HS-27A (cell line): ENCODE results near the gene EVL.
"Not testable (repeated sequence)": the region's sequence is repeated elsewhere in the genome, so short reads cannot be mapped to it uniquely, and the experiment has no call there.

ENCODE experiments used
- DNase-seq: peaks from one replicate; pipeline ENCODE4 v3.0.0-alpha.2; 2012; ENCODE audit warnings: low read depth, missing footprints

Gene EVL

DNA sequence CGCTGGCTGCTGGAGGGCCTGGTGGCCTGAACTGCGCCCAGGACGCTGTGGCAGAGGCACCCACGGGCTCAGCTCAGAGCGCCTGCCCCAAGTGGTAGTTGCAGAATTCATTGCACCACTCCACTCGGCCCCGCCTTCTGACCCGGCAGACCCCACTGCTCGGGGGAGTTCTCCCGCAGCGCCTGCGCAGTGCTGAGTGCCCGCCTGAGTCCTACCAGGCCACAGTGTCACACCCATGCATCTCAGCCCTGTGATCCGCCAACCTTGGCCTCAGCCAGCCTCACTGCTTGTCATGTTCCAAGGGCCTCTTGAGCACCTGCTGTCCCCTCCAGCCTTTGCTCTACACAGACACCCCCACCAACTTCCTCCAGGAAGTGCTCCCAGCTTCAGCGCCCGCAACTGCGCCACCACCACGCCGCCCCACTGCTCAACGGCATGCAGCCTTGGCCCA is 82.0 kb downstream of the EVL start:
- no peak for DNase-seq

DNA sequence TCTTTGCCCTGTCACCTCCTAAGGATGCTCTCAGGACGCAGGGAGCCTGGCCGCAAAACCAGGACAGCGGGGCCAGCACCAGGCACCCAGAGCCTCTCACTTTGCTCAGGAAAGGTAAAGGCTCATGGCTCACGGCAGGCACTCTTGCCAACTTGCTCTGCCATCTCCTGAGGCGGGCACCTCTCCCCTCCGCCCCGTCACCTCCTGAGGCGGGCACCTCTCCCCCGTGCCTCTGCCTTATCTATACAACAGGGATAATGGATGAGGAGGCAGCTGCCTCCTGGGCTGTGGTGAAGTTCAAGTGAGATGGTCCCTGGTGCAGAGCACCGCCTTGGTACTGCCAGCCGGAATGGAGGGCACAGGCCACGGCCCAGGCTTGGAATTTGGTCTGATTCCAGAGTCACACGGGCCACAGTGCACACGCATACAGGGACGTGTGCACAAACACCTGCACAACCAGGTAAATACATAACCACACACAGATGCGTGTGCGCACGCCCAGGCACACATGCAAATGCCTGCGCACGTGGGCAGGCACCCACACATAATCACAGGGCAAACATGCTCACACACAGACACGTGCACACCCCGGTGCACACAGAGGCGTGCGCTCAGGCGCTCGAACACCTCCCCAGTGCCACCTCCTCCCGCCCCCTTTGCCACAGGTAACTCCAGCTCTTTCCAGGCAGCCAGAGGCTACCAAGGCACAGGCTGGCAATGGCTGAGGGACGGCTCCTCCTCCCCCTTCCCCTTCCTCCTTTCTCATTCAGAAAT is 82.7 kb downstream of the EVL start:
- no peak for DNase-seq

DNA sequence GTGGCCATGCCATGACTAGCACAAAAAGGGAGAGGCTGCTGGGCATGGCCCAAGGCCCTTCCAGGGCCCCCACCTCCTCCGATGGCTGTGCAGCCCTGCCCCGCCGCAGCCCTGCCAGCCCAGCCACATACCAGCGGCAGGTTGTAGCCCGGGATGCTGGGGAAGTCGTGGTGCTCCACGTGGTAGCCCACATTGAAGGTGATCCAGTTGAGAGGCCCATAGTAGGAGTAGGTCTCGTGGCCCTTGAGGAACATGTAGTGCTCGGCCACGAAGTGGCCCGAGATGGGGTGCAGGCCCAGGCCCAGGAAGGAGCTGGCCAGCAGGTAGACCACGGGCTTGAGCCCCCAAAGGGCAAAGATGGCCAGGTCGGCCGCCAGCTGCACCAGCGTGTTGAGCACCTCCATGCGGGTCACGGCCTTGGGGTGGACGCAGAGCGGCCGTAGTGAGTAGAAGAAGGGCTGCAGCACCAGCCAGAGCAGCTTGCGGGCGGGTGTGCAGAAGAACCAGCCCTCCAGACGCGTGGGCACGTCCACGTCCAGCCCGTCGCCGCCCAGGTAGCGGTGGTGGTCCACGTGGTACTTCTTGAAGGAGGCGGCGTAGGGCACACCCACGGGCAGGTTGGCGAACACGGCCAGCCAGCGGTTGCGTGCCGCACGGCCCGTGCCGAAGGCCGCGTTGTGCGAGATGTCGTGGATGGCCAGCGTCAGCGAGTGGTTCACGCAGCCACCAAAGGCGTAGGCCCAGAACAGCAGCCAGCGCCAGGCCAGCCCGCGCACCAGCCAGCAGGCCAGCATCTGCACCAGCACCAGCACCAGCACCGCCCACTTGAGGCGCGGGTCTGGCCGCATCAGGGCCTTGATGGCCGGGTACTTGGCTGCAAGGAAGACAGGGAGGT is 83.9 kb downstream of the EVL start:
- DNase-seq = no peak

DNA sequence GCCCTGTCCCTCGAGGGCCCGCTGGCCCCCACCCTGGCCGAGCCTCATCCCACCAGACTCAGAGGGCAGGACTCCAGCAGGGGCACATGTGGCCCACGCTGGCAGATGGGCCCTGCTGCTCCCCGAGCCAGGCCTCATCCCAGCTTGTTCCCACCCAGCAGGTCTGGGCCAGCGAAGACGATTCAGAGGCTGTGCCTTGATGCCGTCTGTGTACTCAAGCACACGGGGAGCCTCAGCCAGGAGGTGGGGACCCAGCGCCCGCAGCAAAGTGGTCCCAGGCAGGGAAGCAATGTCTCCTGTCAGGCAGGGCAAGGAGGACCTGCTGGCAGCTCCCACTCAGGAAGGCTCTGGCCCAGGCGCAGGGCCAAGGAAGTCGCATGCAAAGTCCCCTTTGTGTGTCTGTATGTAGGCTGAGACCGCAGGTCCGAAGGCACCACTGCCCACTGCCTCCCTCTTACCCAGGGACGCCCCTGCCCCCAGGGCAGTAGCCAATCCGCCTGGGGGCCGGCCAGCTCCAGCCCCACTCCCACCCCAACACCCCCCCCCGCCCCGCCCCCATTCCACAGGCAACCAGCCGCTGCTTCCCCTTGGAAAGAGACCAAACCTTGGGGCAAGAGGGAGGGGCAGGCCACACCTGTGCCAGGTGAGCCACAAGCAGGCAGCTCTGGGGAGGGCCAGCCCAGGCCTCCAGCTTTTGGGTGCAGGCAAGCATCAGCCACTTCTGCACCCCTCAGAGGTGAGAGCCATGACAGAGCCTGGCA is 84.8 kb downstream of the EVL start:
- no peak for DNase-seq

DNA sequence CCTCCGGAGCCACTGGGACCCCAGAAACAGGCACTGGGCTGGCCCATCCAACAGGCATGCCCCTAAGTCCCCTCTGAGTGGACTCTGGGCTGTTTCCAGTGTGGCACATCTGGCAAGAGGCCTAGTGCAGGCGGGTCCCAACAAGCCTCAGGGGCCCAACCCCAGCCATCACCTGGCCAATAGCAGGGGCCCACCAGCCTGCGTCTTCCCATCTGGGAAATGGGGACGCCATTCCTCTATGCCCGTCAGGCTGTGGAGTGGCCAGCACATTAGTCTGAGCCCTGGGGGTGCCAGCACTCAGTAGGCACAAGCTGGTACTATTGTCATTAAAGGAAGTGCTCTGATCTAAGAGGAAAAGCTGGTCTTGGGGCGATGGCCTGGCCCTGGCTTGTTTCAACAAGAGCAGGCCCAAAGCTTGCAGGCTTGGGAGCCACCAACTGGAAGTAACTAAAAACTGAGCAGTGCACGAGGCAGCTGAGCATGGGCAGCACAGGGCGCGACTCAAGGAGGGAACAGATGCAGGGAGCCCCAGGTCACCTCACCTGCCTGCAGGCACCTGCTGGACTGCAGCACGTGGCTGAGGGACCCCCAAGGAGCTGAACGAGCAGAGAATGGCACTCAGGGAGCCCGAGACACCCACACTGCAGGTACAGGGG is 85.8 kb downstream of the EVL start:
- DNase-seq = no peak

DNA sequence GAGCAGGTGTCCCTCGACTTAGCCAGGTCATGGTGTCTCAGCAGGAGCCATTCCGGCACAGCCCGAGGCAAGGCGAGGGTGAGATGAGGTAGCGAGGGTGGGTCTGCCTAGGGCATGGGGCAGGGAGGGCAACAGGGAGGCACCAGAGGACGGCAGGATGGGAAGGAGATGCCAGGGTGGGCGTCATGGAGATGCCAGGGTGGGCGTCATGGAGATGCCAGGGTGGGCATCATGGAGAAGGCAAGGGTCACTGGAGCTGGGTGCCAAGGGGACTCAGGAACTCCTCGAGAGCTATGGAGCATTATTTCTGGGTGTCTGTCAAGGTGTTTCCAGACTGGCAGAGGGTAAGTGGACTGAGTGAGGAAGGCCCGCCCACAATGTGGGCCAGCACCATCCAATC is 86.9 kb downstream of the EVL start:
- DNase-seq = no peak

DNA sequence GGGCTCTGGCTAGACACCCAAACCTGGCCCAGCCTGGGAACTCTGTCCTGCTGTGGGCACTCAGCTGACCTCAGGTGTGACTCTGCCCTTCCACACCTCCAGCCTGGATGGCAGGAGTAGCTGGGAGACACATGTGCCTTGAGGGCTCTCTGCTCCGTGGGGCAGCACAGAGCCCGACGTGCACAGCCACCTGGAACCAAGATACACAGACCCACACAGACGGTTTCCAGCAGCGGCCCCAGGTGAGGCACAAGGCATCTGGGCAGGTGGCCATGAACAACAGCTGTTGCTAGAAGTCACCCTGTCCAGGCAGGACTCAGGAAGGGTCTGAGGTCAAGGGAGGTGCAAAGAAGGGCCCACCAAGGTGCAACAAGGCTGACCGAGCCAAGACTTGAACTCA is 88.3 kb downstream of the EVL start:
- DNase-seq = no peak

DNA sequence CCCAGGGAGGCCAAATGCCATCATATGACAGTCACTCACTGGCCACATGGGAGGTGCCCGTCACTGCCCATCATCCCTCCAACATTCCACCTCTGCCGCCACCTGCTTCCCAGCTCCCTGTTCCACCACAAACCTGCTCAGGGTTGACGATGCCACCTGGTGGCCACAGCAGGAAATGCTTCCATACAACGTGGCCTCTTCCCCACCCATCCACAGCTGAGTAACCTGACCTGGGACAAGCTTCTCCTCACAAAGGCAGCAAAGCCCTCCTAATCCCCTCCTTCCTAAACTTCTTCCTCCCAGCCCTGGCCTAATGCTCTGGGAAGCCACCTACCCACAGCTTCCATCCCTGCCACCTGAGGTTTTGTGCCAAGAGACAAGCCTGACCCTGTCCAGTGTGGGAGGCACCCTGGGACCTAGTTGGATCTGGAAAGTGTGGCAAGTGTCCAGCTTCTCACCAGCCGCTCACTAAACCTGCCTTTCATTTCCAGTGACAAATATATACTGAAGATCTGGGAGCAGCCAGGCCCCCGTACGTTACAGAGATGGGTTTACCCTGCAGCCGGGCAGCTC is 89.9 kb downstream of the EVL start:
- no peak for DNase-seq

DNA sequence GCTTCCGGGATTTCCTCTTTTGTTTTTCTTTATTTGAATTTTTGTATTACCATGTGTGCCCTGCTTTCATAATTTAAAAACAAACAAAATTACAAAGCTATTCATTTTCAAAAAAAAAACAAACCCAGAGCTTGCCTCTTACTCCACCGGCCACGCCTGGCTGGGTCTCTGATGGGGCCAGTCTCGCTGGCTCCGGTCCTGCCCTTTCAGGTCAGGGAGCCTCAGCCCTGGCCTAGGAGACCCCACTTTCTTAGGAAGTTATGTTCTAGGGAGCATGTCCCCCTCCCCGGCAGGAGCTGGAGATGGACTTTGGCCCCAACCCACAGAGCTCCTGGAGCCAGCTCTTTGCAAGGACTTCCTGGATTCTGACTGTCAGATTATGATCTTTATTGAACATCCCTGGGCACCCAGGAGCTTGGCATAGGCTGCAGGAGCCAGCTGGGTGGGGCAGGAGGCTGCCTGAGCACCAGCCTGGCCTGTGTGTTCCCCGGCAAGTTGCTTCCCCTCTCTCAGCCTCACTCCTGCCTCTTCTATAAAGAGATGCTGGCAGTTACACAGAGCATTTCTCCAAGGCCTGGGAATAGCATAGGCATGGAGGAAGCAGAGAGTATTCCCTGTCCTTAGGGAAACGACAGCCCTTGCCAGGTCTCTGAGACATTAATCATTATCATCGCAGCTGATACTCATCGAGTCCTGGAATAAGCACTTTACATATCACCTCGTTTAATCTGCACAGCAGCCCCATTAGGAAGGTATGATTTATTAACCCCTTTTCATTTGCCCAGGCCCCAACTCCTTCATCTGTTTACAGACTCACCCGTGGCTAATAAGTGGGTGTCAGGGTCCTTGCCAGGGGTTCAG is 90.8 kb downstream of the EVL start:
- no peak for DNase-seq

DNA sequence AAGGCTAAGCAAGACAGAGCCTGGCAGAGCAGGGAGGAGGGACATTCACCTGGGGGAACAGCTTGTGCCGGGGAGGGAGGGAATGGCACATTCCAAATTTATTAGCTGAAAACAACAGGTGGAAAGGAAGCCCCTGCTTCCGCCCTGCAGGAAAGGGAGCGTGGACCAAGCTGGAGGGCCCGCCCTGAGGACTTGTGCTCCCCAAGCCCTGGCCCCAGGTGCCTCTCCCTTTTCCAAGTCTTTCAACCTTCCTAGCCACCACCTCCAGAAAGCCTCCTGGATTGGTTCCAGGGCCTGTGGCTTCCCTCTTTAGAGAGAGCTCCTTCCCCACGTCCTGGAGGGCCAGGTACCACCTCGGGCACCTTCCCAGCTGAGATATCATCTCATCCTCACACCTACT is 91.6 kb downstream of the EVL start:
- no peak for DNase-seq

DNA sequence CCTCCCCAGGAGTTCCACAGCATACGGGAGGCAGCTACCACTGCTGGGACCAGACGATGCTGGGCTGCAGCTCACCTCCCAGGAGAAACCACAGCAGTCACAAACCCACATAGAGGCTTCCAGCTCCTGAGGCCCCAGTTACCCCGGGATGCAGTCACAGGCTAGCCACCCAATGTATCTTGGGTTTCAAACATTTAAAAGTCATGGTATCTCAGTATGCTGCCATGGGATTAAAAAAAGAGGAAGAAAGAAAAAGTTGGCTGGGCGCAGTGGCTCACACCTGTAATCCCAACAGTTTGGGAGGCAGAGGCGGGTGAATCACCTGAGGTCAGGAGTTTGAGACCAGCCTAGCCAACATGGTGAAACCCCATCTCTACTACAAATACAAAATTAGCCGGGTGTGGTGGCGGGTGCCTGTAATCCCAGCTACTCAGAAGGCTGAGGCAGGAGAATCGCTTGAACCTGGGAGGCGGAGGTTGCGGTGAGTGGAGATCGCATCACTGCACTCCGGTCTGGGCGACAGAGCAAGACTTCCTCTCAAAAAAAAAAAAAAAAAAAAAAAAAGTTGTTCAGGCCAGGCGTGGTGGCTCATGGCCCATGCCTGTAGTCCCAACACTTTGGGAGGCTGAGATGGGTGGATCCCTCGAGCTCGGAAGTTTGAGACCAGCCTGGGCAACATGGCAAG is 92.5 kb downstream of the EVL start:
- DNase-seq = not testable (repeated sequence)

DNA sequence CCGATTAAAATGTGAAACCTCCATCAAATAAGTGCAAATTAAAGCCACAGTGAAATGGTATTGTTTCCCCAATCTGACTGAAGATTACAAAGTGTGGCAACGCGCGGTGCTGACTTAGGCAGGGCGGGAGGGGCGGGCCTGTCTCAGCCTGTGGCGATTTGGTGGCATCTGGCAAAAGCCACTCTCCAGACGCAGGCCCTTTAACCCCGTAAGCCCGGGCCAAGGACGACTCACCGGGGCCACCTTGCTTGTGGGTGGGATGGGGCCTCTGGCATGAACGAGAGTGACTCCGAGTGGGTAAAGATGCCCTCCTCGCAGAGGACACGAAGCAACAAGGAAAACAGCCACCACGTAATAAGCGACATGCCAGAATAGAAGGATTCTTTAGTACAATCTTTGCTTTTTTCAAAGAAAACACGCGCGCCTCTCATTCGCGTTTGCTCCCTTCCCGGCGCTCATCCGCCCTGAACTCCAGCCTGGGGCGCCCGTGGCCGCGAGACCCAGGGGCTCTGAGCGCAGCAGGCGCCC is 93.4 kb downstream of the EVL start:
- no peak for DNase-seq

DNA sequence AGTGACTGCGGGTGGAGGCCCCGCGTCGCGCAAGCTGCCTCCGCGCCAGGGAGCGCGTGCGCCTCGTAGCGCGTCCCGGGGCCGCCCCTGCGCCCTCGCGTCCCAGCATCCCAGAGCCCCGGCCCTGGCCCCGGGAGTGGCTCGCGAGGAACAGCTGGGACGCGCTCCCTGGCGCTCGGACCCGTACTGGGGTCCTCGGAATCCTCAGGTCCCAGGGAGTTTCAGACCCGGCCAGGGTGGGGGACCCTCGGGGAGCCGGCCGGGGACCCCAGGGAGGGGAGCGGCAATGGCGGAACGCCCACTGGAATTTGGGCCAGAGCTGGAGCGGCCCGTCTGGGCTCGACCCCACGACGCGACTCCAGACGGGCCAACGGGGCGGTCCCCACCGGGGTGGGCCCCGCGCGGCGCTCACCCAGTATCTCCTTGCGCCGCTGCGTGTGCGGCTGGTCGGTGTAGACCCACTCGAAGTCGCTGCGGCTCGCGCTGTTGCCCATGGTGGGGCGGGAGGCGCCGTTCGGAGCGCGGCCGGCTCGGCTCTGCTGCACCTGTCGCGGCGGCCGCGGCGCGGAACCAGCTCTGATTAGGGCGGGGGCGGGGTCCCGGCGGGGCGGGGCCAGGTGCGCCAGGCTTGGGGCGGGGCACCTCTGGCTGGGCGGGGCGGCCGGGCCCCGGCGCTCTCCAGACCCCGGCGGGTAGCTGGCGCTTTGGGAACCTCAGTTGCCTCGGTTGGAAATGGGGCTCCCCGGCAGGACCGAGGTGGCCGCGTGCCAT is 94.1 kb downstream of the EVL start, which contains the start of gene DEGS2:
DEGS2 (minus strand) TSS at position 552 of the 771 bp plus-strand sequence; CDS start at position 494, 58 bp downstream.
- DNase-seq = no peak

DNA sequence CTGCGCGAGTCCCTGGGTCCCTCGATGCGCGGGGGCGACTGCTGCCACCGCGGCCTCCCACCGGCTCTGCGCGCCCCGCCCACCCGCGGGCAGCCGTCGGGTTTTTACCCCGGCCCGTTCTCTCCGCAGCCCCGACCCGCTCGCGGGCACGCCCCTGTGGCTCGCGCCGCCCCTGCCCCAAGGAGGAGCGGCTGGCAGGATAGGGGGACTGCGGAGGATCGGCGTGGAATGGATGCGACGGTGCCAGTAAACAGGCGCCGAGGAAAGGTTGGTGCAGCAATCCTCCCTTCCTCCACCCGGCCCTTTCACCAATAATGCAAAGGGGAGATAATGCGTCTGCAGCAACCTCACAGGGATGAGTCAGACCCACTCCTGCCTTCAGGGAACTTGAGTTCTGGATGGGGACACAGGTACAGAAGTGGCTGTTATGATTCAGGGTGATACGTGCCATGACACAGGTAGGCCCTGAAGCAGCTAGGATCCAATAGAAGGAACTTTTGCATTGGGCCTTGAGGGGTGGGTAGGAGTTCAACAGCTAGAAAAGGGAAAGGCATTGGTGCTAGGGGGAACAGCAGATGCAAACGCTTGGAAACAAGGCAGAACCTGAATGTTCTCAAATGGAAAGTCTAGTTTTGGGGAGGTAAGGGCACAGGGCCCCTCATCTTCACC is 94.8 kb downstream of the EVL start:
- DNase-seq = no peak

DNA sequence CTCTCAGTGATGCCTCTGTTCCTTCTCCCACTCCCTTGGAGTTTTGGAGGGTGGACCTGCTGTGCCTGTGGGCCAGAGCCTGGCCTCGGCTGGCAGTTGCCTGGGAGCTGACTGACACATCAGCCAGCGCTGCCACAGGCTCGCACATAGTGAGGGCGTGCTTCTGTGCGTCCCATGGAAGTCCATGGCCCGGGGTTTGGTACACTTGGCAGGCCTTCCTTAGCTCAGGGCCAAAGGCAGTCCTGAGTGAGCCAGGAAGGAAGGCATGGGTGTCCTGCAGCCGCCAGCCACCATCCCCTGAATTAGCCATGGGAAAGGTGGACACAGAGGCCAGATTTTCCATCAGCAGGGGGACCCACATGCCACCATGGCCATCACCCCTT is 95.3 kb downstream of the EVL start:
- no peak for DNase-seq

DNA sequence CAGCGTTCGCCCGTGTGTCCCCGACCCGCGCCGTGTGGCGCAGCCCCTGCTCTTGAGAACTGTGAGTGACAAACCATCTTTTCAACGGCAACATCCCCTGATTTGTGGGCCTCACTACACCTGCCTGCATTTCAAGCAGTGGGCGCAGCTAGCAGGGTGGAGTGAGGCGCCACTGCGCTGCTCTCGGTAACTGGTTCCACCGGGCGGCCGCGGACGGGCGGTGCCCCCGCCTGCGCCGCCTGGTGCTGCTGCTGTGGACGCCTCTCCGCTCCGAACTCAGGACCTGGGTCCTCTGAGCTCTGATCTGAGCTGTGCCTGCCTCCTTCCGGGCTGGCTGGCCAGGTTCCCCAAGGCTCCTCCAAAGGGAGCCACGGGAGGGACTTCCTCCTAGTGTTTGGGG is 100.2 kb downstream of the EVL start:
- DNase-seq = no peak

DNA sequence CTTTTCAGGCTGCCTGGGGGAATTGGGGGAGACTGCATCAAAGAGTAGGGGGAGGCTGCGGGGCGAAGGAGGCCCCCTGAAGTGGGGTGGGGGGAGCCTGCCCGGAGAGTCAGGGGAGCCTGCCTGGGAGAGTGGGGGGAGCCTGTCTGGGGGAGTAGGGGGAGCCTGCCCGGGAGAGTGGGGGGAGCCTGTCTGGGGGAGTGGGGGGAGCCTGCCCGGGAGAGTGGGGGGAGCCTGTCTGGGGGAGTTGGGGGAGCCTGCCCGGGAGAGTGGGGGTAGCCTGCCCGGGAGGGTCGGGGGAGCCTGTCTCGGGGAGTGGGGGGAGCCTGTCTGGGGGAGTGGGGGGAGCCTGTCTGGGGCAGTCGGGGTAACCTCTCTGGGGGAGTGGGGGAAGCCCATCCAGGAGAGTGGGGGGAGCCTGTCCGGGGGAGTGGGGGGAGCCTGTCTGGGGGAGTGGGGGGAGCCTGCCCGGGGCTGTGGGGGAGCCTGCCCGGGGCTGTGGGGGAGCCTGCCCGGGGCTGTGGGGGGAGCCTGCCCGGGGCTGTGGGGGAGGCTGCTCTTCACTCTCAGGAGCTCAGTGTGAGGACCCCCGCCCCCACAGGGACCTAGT is 100.7 kb downstream of the EVL start:
- no peak for DNase-seq

DNA sequence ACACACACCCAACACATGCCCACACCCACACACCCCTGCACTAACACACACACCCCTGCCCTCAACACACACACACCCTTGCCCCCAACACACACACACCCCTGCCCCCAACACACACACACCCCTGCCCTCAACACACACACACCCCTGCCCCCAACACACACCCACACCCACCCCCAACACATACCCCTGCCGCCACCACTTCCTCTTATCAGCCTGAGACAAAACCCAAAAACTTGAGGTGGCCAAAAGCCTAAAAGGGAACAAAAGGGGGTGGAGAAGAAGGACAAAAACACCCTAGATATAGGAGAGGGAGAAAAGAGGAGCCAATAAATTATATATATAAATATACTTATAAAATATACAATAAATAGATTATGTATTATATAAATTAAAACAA is 103.3 kb downstream of the EVL start:
- DNase-seq = no peak
